HG02610 (cell line): ENCODE results near the gene TSKS.
"Not testable (repeated sequence)": the region's sequence is repeated elsewhere in the genome, so short reads cannot be mapped to it uniquely, and the experiment has no call there.

Experiments
- ATAC-seq: cut with Tn5 transposase; IDR thresholded peaks from one replicate; pipeline ENCODE4 v1.9.1; 2021; ENCODE audit warnings: mild to moderate bottlenecking, moderate library complexity; ENCODE audit not compliant: unreplicated experiment

The TSKS gene

DNA sequence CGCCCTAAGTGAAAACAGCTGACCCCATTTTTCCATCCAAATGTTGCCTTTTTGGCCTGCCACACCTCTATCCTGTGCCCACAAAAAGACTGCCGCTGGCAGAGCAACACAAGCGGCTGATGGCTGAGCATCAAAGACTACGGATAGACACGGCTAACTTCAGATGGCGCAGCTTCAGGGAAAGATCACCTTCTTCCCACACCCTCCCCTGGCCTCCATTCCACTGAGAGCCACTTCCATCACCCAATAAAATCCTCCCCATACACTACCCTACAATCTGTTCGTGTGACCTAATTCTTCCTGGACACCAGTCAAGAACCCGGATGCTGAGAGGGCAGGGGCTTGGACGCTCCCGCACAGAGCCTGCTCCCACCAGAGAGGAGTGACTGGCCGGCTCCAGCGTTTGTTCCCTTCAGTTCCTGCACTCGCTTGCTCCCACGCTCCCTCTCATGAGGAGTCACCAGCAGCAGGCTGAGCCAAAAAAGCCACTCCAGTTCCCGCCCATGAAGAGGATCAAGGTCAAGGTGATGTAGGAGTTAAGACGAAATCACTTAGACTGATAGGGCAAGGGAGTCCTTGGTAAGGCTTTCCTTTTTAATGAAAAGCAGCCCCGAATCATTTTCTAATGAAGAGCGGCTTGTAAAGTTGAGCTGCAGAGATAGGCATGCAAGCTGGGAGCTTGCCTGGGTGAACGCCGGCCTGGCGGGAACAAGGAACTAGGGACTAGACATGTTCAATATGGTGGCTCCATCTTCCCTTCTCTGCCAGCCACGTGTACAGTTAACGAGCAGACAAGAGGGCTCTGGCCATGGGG lies 35.7 kb downstream of the TSKS start:
- no peak for ATAC-seq

GRCh38 chr19:49719420-49719819 lies 43.7 kb downstream of the TSKS start:
- not testable (repeated sequence) for ATAC-seq

GRCh38 chr19:49718991-49719390 lies 44.1 kb downstream of the TSKS start:
- no peak for ATAC-seq

DNA sequence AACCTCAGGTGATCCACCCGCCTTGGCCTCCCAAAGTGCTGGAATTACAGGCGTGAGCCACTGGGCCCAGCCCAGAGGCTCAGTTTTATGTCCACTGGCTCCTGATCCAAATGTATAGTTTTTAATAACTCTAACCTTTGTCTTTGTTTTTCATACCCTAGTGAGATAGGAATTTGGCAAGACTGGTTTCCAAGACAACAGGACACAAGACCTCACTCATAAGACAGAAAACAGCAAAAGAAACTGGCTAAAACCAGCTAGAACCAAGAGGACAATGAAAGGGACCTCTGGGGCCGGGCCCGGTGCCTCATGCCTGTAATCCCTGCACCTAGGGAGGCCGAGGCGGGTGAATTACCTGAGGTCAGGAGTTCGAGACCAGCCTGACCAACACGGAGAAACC lies 44.6 kb downstream of the TSKS start:
- ATAC-seq, result no peak

DNA sequence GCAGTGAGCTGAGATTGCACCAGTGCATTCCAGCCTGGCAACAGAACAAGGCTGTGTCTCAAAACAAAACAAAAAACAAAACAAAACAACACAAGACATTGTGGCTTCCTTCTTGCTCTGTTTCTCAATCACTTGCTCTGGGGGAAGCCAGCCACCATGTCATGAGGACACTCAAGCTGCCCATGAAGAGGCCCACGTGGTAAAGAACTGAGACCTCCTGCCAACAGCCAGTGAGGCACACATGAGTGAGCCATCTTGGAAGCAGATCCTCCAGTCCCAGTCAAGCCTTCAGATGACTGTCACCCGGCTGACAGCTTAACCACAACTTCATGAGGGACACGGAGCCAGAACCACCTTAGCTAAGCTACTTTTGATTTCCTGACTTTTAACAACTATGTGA lies 47.0 kb downstream of the TSKS start:
- ATAC-seq, result no peak

DNA sequence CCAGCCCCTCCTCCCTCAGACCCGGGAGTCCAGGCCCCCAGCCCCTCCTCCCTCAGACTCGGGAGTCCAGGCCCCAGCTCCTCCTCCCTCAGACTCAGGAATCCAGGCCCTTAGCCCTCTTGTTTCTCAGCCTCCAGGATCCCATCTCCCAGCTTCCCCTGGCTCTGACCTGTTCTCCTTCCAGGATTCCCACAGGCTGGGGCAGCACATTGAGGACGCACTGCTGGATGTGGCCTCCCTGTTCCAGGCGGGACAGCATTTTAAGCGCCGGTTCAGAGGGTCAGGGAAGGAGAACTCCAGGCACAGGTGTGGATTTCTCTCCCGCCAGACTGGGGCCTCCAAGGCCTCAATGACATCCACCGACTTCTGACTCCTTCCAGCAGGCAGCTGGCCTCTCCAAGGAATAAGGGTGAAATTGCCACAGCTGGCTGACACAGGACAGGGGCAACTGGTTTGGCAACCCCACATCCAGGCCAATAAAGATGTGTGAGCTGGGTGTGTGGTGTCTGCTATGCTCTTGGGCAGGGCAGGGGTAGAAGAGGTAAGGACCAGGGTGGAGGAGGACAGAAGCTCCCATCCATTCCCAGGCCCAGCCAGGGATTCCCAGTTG lies 49.8 kb downstream of the TSKS start:
- no peak for ATAC-seq

DNA sequence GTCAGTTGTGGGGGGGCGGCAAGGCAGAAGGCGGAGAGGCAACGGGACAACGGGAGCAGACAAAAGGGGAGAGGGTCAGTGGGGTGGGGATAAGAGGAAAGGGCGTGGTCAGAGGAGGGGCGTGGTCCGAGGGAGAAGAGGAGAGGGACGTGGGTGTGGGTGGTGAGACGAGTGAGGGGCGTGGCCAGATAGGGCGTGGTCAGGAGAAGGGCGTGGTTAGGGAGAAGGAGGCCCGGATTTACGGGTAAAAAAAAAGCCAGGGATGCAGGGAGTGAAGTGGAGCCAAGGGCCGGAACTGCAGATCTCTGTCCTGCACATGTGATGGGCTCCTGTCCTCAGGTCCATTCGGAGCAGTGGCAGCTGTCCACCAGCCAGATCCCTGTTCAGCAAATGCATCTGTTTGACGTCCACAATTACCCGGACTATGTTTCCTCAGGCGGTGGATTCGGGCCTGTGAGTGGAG lies 50.7 kb downstream of the TSKS start:
- ATAC-seq, result no peak

GRCh38 chr19:49710372-49710951 lies 52.6 kb downstream of the TSKS start:
- ATAC-seq, result no peak

DNA sequence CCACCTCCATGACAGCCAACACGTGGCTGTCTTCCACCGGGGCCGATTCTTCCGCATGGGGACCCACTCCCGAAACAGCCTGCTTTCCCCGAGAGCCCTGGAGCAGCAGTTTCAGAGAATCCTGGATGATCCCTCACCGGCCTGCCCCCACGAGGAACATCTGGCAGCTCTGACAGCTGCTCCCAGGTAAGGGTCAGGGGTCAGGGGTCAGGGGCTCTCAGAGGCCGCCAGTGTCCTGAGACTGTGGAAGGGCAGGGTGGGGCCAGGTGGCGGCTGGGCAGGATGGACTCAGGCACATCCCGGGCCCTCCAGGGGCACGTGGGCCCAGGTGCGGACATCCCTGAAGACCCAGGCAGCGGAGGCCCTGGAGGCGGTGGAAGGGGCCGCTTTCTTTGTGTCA lies 57.2 kb downstream of the TSKS start:
- no peak for ATAC-seq

GRCh38 chr19:49704888-49705642 lies 58.0 kb downstream of the TSKS start:
- no peak for ATAC-seq

DNA sequence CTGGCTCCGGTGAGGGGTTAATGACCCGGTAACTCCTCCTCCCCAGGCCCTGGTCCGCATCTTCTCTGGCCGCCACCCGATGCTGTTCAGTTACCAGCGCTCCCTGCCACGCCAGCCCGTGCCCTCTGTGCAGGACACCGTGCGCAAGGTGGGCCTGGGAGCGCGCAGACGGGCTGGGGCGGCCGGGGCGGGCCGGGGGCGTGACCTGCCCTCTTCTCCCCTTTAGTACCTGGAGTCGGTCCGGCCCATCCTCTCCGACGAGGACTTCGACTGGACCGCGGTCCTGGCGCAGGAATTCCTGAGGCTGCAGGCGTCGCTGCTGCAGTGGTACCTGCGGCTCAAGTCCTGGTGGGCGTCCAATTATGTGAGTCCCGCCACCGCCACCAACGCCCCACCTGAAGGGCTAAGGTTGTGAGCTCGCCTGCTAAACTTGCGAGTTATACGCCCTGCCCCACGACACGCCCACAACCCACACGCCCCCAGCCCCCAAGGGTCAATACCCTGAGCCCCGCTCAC lies 61.8 kb downstream of the TSKS start:
- ATAC-seq, result no peak

DNA sequence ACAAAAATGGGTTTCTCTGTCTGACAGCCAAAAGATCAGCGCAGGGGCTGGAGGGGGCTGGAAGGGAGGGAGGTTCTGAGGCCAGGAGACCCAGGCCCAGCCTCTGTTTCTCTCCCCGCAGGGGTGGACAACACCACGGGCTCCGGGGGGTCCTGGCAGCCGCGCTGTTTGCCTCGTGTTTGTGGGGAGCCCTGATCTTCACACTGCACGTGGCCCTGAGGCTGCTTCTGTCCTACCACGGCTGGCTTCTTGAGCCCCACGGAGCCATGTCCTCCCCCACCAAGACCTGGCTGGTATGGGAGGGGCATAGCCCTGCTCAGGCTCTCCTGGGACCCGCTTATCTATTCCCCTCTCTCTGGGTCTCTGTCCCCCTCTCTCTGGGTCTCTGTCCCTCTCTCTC lies 62.5 kb downstream of the TSKS start:
- ATAC-seq, result no peak

- ATAC-seq, result no peak
These were observed 63.7 kb downstream of the TSKS start for GRCh38 chr19:49699364-49699763.

DNA sequence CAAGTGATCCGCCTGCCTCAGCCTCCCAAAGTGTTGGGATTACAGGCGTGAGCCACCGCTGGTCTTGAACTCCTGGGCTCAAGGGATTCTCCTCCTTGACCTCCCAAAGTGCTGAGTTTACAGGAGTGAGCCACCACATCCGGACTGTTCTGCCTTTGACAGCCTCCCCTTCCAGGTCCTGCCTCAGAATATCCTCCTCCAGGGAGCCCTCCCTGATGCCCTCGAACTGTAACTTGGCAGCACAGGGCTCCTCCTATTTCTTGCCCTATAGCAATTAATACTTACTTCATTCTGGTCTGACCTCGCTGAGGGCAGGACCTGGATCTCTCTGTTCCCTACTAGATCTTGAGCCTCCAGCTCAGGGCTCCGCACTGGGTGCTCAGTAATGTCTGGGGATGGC lies 66.2 kb downstream of the TSKS start:
- ATAC-seq, result no peak

- ATAC-seq, result no peak
These were observed 67.0 kb downstream of the TSKS start for GRCh38 chr19:49696115-49696514.

DNA sequence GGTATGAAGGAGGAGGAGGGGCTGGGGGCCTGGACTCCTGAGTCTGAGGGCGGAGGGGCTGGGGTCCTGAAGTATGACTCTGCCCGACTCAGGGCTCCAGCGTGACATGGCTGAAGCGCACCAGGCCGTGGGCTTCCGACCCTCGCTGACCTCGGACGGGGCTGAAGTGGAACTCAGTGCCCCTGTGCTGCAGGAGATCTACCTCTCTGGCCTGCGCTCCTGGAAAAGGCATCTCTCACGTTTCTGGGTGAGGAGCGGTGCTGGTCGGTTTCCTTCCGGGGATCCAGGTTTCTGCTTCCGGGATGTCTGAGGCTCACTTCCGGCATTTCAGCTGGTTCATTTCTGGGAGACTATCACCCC lies 71.0 kb downstream of the TSKS start:
- no peak for ATAC-seq

GRCh38 chr19:49691243-49692146 lies 71.6 kb downstream of the TSKS start:
- ATAC-seq, result no peak

- ATAC-seq, result no peak
These were observed 72.4 kb downstream of the TSKS start, which contains the start of gene CPT1C for GRCh38 chr19:49690656-49691242. Gene CPT1C (plus strand): TSS chr19:49691116. CDS start chr19:49692253, 1,137 bp downstream.

DNA sequence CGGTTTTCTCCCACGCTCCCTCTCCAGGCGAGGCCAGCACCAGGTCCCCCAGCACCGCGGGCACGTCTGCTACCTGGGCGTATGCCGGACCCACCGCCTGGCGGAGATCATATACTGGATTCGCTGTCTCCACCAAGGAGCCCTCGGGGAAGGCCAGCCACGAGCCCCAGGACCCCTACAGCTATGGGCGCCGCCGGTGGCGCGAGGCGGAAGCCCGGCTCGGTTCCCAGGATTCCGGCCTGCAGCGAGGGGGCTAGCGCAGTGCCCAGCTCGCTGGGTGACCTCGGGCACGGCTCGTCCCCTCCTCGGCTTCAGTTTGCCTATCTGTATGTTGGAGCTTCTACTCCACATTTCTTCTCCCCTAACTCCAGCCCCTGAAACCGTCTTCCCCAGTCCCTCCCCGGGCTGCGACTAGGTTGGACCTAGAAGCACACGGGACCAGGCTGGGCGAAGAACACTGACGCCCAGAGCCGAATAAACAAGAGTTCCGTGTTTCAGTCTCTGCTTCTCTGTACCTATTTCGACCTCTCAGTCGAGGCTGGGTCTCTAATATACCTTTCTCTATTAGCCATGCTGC lies 72.9 kb downstream of the TSKS start:
- ATAC-seq, result no peak
